DMS79 (cell line): Measurements from ENCODE around the gene CUBN.

Source experiments
- DNase-seq: peaks from one replicate; lab custom pipeline; 2025; lab: John Stamatoyannopoulos, UW

The CUBN gene

GRCh38 chr10:16987976-16988610 lies 141.5 kb downstream of the CUBN start:
- no peak for DNase-seq

DNA sequence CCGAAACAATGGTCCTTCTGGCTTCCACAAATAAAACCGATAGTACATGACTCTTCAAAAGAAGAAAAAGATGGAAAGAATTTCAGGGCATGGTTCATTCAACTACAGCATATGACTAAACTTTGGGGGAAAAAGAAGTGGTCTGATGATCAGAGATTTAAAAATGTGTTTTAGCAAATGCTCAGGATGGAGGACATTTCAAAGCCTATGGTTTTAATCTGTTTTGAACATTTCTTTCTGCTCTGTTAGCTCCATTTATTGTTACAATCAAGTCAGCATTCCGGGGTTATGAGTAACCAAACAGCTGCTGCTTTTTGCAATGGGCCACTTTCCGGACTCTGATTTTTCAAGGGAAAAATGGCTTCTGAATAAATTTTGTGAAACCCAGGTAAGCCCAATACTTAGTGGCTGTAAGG lies 142.4 kb downstream of the CUBN start:
- no peak for DNase-seq

- no peak for DNase-seq
These were observed 143.0 kb downstream of the CUBN start for GRCh38 chr10:16986406-16987205.

- no peak for DNase-seq
These were observed 143.6 kb downstream of the CUBN start for GRCh38 chr10:16986082-16986405.

DNA sequence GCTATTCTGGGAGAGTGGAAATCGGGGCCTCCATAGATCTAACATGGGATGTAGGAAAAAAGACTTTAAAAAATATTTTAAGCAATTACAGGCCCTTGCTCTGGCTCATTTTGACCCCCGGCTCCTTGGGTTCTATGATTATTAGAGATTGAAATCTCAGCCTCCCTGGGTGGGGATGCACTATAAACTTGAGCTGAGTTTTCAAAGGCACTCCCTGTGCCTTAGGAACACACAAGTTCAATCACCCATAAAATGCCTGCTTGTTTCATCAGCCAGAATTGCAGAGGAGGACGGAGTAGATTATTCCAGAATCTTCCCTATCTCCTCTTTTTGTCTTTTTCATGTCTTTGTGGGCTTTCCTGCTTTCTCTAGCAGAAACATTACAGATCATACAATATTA lies 145.4 kb downstream of the CUBN start:
- DNase-seq: no peak

DNA sequence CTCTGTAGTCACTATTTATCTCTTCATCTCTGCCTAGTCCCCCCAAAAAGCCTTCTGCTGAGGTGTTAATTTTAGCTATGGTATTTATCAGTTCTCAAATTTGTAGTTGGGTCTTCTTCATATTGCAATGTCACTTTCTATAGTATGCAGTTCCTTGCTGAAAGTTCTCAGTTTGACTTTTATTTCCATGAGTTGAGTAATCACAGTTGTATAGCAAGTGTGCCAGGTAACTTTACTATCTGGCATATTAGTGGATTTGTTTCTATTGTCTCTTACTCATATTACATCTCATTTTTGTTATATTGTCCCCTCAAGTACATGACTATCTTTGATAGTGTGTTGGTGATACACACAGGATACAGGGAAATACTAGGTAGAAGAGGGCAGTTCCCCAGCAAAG lies 152.8 kb downstream of the CUBN start:
- no peak for DNase-seq

DNA sequence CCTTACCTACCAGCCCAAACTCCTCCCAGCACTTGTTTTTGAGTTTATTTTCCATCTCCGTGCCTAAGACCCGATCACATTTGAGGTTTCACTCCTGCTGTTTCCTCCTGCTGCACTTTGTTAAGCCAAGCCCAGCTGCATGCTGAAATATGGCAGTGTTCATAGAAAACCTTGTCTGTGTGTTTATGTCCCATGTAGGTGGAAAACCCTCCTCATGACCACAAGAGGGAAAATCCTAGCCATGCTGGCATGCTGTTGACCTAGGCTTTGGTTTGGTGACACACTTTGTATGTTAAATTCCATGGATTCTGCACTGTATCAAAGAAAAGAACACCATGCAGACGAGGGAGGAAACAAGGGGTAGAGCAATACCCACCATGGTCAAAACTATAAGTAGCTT lies 154.4 kb downstream of the CUBN start:
- no peak for DNase-seq

DNA sequence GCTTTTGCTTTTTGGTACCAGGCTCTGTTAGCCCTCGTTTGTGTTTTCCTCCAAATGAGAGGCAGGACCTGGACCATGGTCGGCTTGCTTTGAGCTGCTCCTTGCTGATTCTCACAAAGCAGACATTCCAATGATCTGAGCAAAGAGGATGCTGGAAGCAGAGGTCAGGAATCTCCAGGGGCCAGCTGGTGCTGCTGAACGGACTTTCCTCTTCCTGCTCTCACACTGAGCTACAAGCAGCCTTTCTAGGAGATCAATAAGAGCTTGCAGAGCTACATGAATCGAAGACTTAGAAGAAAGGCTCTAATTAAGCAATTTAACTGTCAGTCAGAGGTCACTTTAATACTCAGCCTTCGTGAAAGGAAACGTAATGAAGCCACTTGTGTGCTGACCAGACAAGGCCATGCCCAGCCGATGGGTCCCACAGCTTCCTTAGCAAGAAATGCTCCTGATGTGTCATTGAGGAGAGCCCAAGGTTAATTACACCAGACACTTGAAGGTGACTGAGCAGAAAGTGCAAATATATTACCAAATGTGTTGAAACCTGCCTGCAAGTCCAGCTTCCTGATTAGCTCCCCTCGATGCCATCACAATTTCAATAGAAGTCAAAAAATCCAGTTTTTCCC lies 161.1 kb downstream of the CUBN start:
- DNase-seq: no peak

GRCh38 chr10:16967866-16968415 lies 161.7 kb downstream of the CUBN start:
- no peak for DNase-seq

DNA sequence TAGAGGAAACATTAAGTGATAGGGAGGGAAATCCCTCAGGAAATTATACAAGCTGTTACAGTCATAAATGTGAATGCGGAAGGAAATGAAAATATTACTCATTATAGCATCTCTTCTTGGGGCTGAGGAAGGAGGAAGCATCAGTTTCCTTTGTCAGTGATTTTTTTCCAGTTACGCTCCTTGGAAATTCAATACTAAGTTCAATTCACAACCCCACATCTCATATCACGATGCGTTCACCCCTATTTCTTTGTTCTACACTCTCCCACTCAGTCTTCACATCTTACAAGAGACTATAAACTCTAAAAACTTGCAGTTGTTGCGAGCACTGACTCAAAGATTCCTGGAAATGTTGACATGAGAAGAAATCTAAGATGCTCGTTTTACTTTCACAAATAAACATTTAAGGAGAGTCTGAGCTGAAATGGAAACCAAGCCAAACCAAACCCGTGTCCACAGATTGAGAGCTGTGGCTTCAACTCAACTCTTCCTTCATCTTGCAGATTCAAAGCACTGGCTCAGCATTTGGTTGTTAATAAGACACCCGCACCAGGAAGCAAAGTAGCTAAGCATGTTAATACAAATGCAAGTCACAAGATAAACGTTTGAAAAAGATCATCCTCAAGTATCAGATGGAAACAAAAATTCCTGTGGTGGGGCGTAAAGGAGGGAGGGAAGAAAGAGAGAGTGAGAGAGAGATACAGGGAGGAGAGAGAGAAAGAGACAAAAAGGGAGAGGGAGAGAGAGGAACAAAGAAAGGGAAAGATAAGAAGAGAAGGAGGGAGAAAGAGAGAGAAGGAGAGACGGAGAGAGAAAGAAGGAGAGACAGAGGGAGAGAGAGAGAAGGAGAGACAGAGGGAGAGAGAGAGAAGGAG lies 162.4 kb downstream of the CUBN start:
- DNase-seq: no peak

DNA sequence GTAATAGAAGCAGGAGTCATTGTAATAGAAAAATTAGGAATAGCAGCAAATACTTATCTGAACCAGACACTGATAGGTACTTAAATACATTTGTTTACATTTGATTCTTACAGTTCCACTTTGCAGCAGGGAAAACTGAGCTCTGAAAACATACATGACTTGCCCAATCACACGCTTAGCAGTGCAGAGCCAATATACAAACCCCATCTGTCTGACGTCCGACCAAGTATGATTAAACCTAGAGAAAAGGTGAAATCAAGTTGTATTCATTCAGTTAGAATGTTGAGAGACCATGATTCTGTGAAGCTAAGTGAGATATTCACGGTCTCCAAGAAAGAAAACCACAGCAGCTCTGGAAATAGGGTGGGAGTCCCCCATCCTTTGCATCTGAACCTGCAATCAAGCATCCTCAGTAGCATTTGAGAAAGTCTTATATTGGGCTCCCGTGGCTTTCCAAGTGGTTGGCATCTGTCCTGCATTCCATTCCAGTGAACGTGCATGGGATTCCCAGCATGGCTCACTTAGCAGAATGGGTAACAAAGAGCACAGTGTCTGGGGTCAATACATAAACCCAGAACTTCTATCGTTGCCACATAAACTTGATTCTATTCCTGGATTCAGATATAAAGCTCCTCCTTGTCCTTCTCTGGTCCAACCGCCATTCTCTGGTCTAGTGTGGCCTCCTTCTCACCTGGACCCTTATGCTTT lies 163.7 kb downstream of the CUBN start:
- no peak for DNase-seq

DNA sequence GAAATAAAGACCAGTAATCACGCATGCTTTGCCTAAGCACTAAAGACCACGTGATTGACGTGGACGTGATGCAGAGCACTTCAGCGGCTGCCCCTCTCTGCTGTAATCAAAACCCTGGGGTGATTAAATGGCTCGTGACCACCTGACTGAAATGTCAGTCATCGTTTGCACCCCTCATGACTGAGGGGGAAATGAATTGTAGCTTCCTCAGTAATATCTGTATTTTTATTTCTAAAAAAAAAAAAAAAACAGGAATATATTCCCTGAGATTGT lies 164.3 kb downstream of the CUBN start:
- no peak for DNase-seq

GRCh38 chr10:16964576-16965343 lies 164.9 kb downstream of the CUBN start:
- DNase-seq: no peak

DNA sequence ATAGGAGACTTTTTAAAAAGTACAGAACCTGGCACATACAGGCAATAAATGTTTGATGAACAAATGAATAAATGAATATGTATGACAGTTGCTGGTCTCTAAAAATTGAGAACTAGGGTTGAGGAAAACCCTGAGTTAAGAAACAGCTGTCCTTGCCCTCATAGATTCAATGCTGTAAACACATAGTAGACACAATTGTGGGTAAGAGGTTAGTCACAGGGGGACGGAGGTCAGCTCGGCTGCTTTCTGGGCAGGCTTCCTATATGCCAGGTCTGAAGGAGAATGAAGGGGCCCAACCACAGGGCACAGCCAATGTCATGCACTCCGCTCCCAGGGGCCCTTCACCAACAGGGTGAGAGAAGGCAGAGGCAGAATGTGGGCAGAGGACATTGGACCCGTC lies 169.1 kb downstream of the CUBN start:
- DNase-seq: no peak

GRCh38 chr10:16957038-16957437 lies 172.6 kb downstream of the CUBN start:
- DNase-seq: no peak

GRCh38 chr10:16954280-16955030 lies 175.2 kb downstream of the CUBN start:
- DNase-seq: no peak

GRCh38 chr10:16953270-16953669 lies 176.3 kb downstream of the CUBN start:
- DNase-seq: no peak

DNA sequence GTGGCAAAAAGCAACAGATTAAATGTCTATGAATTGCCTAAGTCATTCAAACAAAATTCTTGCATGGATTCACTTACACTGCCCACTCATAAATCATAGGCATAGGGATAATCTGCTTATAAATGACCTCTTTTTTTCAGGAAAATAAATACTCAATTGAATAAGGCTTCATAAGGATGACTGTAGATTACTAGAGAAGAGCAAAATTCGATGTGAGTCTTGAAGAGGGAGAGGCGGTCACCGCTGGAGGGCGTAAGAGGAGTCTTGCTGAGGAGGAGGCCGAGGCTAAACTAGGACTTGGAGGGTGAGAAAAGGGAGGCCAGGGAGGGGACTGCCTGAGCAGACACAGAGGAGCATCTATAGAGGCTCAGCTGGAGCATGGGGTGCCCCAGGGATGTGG lies 177.0 kb downstream of the CUBN start:
- no peak for DNase-seq

DNA sequence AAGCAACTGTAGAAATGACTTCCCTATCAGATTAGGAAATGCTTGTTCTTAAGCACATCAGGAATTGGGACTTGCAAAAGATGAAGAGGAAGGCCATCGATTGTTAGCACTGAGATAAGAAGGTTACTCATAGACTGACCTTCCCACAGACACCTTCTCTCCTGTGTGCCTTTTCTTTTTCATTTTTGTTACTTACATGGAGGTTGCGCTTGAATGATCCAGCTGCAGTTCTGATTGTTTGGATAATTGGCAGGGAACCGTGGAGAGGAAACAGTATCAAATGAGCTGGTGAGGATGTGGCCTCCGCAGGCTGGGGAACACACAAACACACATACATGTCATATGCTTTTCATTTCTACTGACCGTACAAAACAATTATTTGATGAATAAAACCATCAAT lies 177.5 kb downstream of the CUBN start:
- DNase-seq: no peak
